Omental fat pad (tissue), 4 donors: Measurements from ENCODE around the gene TAF3. TPM values are rescaled to one million over a fixed set of nuclear protein-coding genes. Genes with fewer than 3 reads are reported as not detected.

Experiments used
- ATAC-seq: fragments of 150-250 bp; one replicate; pipeline ENCODE4 v1.9.1; 2016; ENCODE audit warnings: mild to moderate bottlenecking, moderate library complexity; ENCODE audit not compliant: low FRiP score
- DNase-seq: peaks from one replicate; pipeline ENCODE4 v3.0.0-alpha.2; 2019; ENCODE audit warnings: low spot score
- CTCF ChIP-seq, 3 donors: fragments of 450-650 bp; IDR thresholded peaks; one replicate each; pipeline ENCODE4 v1.5.1; 2016 to 2017; ENCODE audit warnings: antibody characterized with exemption in 3 of 3, mild to moderate bottlenecking in 3 of 3, moderate library complexity in 2 of 3
- total RNA-seq, 4 donors: library from RNA; depleted of rRNA; stranded (reverse); fragments of >200 nt; gene quantifications; one replicate each; pipeline ENCODE4 v1.1.0, GENCODE V29; 2016

TAF3 gene
- total RNA-seq, 4 donors from 2014 or later, result 4.9 to 8.8 (median 6.4) TPM

- no peak for TF ChIP-seq CTCF (IDR thresholded peaks at IDR 0.05)
- DNase-seq, result no peak
- no peak for ATAC-seq
Observed at GRCh38 chr10:7906128-7906527, 87.8 kb downstream of the TAF3 start.

- DNase-seq, result no peak
- no peak for ATAC-seq
Observed at GRCh38 chr10:7908541-7909210, 90.4 kb downstream of the TAF3 start.

GRCh38 chr10:7913126-7913872, 95.0 kb downstream of the TAF3 start:
- no peak for ATAC-seq
- no peak for DNase-seq

More at GRCh38 chr10:7908541-7909210, 90.4 kb downstream of the TAF3 start:
- TF ChIP-seq CTCF (IDR thresholded peaks at IDR 0.05), result no peak

GRCh38 chr10:7915923-7916536, 97.7 kb downstream of the TAF3 start:
- TF ChIP-seq CTCF (IDR thresholded peaks at IDR 0.05), result no peak
- DNase-seq, result no peak
- ATAC-seq, result no peak

More at GRCh38 chr10:7913126-7913872, 95.0 kb downstream of the TAF3 start:
- TF ChIP-seq CTCF (IDR thresholded peaks at IDR 0.05), result no peak

GRCh38 chr10:7917736-7918135, 99.4 kb downstream of the TAF3 start:
- no peak for DNase-seq
- TF ChIP-seq CTCF (IDR thresholded peaks at IDR 0.05), result no peak
- ATAC-seq, result no peak

- no peak for DNase-seq
- no peak for TF ChIP-seq CTCF (IDR thresholded peaks at IDR 0.05)
- ATAC-seq, result no peak
Observed at GRCh38 chr10:7922707-7923106, 104.4 kb downstream of the TAF3 start.
